ENCODE data around the gene PGBD1.

- no peak for TF ChIP-seq POLR2A (IDR thresholded peaks at IDR 0.05; ENCODE audit: extremely low read depth, insufficient read length)
- TF ChIP-seq, protein P1, sequence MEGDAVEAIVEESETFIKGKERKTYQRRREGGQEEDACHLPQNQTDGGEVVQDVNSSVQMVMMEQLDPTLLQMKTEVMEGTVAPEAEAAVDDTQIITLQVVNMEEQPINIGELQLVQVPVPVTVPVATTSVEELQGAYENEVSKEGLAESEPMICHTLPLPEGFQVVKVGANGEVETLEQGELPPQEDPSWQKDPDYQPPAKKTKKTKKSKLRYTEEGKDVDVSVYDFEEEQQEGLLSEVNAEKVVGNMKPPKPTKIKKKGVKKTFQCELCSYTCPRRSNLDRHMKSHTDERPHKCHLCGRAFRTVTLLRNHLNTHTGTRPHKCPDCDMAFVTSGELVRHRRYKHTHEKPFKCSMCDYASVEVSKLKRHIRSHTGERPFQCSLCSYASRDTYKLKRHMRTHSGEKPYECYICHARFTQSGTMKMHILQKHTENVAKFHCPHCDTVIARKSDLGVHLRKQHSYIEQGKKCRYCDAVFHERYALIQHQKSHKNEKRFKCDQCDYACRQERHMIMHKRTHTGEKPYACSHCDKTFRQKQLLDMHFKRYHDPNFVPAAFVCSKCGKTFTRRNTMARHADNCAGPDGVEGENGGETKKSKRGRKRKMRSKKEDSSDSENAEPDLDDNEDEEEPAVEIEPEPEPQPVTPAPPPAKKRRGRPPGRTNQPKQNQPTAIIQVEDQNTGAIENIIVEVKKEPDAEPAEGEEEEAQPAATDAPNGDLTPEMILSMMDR (IDR thresholded peaks at IDR 0.05; ENCODE audit: low read depth, low read length): no peak
- no peak for TF ChIP-seq MYC (IDR thresholded peaks at IDR 0.05; ENCODE audit: low read depth, low read length)
- TF ChIP-seq MAX (IDR thresholded peaks at IDR 0.05; ENCODE audit: low read depth, low read length): no peak
These were observed 11.9 kb upstream of the PGBD1 start for GRCh38 chr6:28269492-28269891.
